SK-N-SH (cell line): ENCODE data around the gene GTF2H4.

ENCODE experiments used
- CTCF ChIP-seq: fragments of 200-600 bp; sonication (generic); IDR thresholded peaks from 2 replicates; pipeline ENCODE4 v1.6.1; 2017; ENCODE audit warnings: antibody characterized with exemption, mild to moderate bottlenecking, moderate library complexity
- FOXM1 ChIP-seq: IDR thresholded peaks from 2 replicates; pipeline ENCODE4 v1.4.0; 2012; ENCODE audit warnings: low read depth, mild to moderate bottlenecking
- POLR2AphosphoS5 ChIP-seq: IDR thresholded peaks from 2 replicates; pipeline ENCODE4 v1.6.1; 2012; ENCODE audit warnings: low read depth, low read length
- REST ChIP-seq: IDR thresholded peaks from 2 replicates; pipeline ENCODE4 v1.6.1; 2012; ENCODE audit warnings: mild to moderate bottlenecking, low read depth, low read length, moderate library complexity
- SIN3A ChIP-seq: IDR thresholded peaks from 2 replicates; pipeline ENCODE4 v1.6.1; 2012; ENCODE audit warnings: low read depth, mild to moderate bottlenecking, low read length, moderate library complexity, borderline replicate concordance
- TAF1 ChIP-seq: IDR thresholded peaks from 2 replicates; pipeline ENCODE4 v1.6.1; 2012; ENCODE audit warnings: low read depth, mild to moderate bottlenecking, low read length, moderate library complexity, borderline replicate concordance

- TF ChIP-seq CTCF (no peak), SIN3A (no peak), REST (no peak), POLR2AphosphoS5 (no peak), FOXM1 (no peak), TAF1 (no peak)
Observed at GRCh38 chr6:30871592-30872183, 36.3 kb upstream of the GTF2H4 start.
